H9 (cell line): ENCODE results near the gene FRYL. TPM values are rescaled to one million over a fixed set of nuclear protein-coding genes. Genes with fewer than 3 reads are reported as not detected.

ENCODE experiments used
- DNase-seq: peaks from one replicate; pipeline ENCODE4 v3.0.0-alpha.2; 2017
- H2AFZ ChIP-seq: one replicate; pipeline ENCODE4 v1.6.1; 2013; ENCODE audit warnings: mild to moderate bottlenecking, low read length, control low read depth, moderate library complexity
- H2AK5ac ChIP-seq: 2 replicates; pipeline ENCODE4 v1.6.1; 2013; ENCODE audit warnings: low read length, control low read depth, mixed read lengths; ENCODE audit not compliant: insufficient read length
- H2BK120ac ChIP-seq: one replicate; pipeline ENCODE4 v1.6.1; 2013; ENCODE audit warnings: low read depth, mild to moderate bottlenecking, low read length, control low read depth, inconsistent platforms; ENCODE audit not compliant: poor library complexity, severe bottlenecking
- H2BK12ac ChIP-seq: 2 replicates; pipeline ENCODE4 v1.6.1; 2013; ENCODE audit warnings: low read length, control low read depth, mixed read lengths, low read depth; ENCODE audit not compliant: insufficient read length
- H2BK15ac ChIP-seq: 2 replicates; pipeline ENCODE4 v1.6.1; 2013; ENCODE audit warnings: low read depth, low read length, control low read depth
- H2BK20ac ChIP-seq: one replicate; pipeline ENCODE4 v1.6.1; 2013; ENCODE audit warnings: low read depth, mild to moderate bottlenecking, low read length, control low read depth, inconsistent platforms; ENCODE audit not compliant: poor library complexity, severe bottlenecking
- H2BK5ac ChIP-seq: 2 replicates; pipeline ENCODE4 v1.6.1; 2013; ENCODE audit warnings: low read length, control low read depth, mixed read lengths; ENCODE audit not compliant: insufficient read length
- H3K14ac ChIP-seq: 2 replicates; pipeline ENCODE4 v1.6.1; 2013; ENCODE audit warnings: low read length, control low read depth; ENCODE audit not compliant: insufficient read depth
- H3K18ac ChIP-seq: 2 replicates; pipeline ENCODE4 v1.6.1; 2013; ENCODE audit warnings: low read depth, mild to moderate bottlenecking, mixed read lengths, low read length, control low read depth; ENCODE audit not compliant: insufficient read length
- H3K23ac ChIP-seq: 2 replicates; pipeline ENCODE4 v1.6.1; 2013; ENCODE audit warnings: low read length, control low read depth, mixed read lengths, low read depth; ENCODE audit not compliant: insufficient read length
- H3K23me2 ChIP-seq: 2 replicates; pipeline ENCODE4 v1.6.1; 2013; ENCODE audit warnings: low read depth, mild to moderate bottlenecking, mixed read lengths, low read length, control low read depth; ENCODE audit not compliant: insufficient read length, poor library complexity, severe bottlenecking
- H3K27ac ChIP-seq: 2 replicates; pipeline ENCODE4 v1.5.1; 2013; ENCODE audit warnings: low read length, control low read depth, mixed read lengths, low read depth; ENCODE audit not compliant: insufficient read length
- H3K27me3 ChIP-seq: 2 replicates; pipeline ENCODE4 v1.6.1; 2013; ENCODE audit warnings: low read length, control low read depth, inconsistent platforms; ENCODE audit not compliant: insufficient read depth
- H3K4ac ChIP-seq: 2 replicates; pipeline ENCODE4 v1.6.1; 2013; ENCODE audit warnings: low read depth, mild to moderate bottlenecking, control low read depth, inconsistent platforms, low read length, moderate library complexity
- H3K4me1 ChIP-seq: 2 replicates; pipeline ENCODE4 v1.6.1; 2013; ENCODE audit warnings: low read length, control low read depth, inconsistent platforms; ENCODE audit not compliant: insufficient read depth
- H3K4me2 ChIP-seq: 2 replicates; pipeline ENCODE4 v1.6.1; 2013; ENCODE audit warnings: low read length, control low read depth, mixed read lengths; ENCODE audit not compliant: insufficient read length, insufficient read depth
- H3K56ac ChIP-seq: 2 replicates; pipeline ENCODE4 v1.6.1; 2013; ENCODE audit warnings: low read depth, mild to moderate bottlenecking, mixed read lengths, low read length, control low read depth; ENCODE audit not compliant: insufficient read length
- H3K79me1 ChIP-seq: 2 replicates; pipeline ENCODE4 v1.6.1; 2013; ENCODE audit warnings: low read depth, mild to moderate bottlenecking, moderate library complexity, low read length, control low read depth, inconsistent platforms; ENCODE audit not compliant: insufficient read depth, poor library complexity, severe bottlenecking
- H3K79me2 ChIP-seq: 2 replicates; pipeline ENCODE4 v1.6.1; 2013; ENCODE audit warnings: low read length, control low read depth, inconsistent platforms; ENCODE audit not compliant: insufficient read depth
- H3K9ac ChIP-seq: 2 replicates; pipeline ENCODE4 v1.6.1; 2013; ENCODE audit warnings: low read length, control low read depth, mixed read lengths; ENCODE audit not compliant: insufficient read length; ENCODE audit errors: extremely low read depth
- H3K9me3 ChIP-seq: one replicate; pipeline ENCODE4 v1.6.1; 2013; ENCODE audit warnings: low read depth, low read length, inconsistent platforms; ENCODE audit not compliant: control insufficient read depth
- H3T11ph ChIP-seq: one replicate; pipeline ENCODE4 v1.6.1; 2013; ENCODE audit warnings: mild to moderate bottlenecking, low read length, control low read depth, inconsistent platforms
- H4K20me1 ChIP-seq: one replicate; pipeline ENCODE4 v1.6.1; 2013; ENCODE audit not compliant: control insufficient read depth, insufficient read length, insufficient read depth
- H4K5ac ChIP-seq: 2 replicates; pipeline ENCODE4 v1.6.1; 2013; ENCODE audit warnings: low read depth, mild to moderate bottlenecking, mixed read lengths, low read length, control low read depth; ENCODE audit not compliant: insufficient read length
- H4K8ac ChIP-seq: replicated peaks from 2 replicates; pipeline ENCODE4 v1.6.1; 2013; ENCODE audit warnings: low read length, control low read depth, mixed read lengths, low read depth; ENCODE audit not compliant: insufficient read length
- H4K91ac ChIP-seq: 2 replicates; pipeline ENCODE4 v1.6.1; 2013; ENCODE audit warnings: low read depth, mild to moderate bottlenecking, moderate library complexity, mixed read lengths, low read length, control low read depth; ENCODE audit not compliant: insufficient read length
- H3K27ac Mint-ChIP-seq, 3 experiments: 2 replicates in 2 of 3; 3 replicates in 1 of 3; pipeline ENCODE4 v1.8.0; 2020 to 2021; ENCODE audit warnings: mixed read lengths in 3 of 3, mild to moderate bottlenecking in 1 of 3, moderate library complexity in 1 of 3
- H3K27me3 Mint-ChIP-seq: 2 replicates; pipeline ENCODE4 v1.8.0; 2021; ENCODE audit warnings: low read depth, mild to moderate bottlenecking, moderate library complexity, mixed read lengths
- H3K36me3 Mint-ChIP-seq, 3 experiments: 2 replicates in 2 of 3; 3 replicates in 1 of 3; pipeline ENCODE4 v1.8.0; 2020 to 2021; ENCODE audit warnings: low read depth in 3 of 3, mixed read lengths in 3 of 3; ENCODE audit not compliant: insufficient read depth in 1 of 3
- H3K4me1 Mint-ChIP-seq, 2 experiments: 2 replicates each; pipeline ENCODE4 v1.8.0; 2020; ENCODE audit warnings: mixed read lengths in 2 of 2
- H3K4me3 Mint-ChIP-seq, 2 experiments: 2 replicates in 1 of 2; 3 replicates in 1 of 2; pipeline ENCODE4 v1.8.0; 2020 to 2021; ENCODE audit warnings: mild to moderate bottlenecking in 2 of 2, mixed read lengths in 2 of 2, moderate library complexity in 1 of 2
- H3K9me3 Mint-ChIP-seq, 2 experiments: 2 replicates in 1 of 2; 3 replicates in 1 of 2; pipeline ENCODE4 v1.8.0; 2020; ENCODE audit warnings: mild to moderate bottlenecking in 2 of 2, mixed read lengths in 2 of 2, moderate library complexity in 1 of 2
- CTCF ChIP-seq: fragments of 200-600 bp; sonication (generic); conservative IDR thresholded peaks from 3 replicates; pipeline ENCODE4 v1.8.0; 2021; ENCODE audit warnings: antibody characterized with exemption, mild to moderate bottlenecking
- WGBS: extraction: QIAGEN DNeasy Blood & Tissue Kit; methylation state at CpG from one replicate; pipeline ENCODE4 v1.1.7; 2013; ENCODE audit warnings: missing lambda C conversion rate, low lambda C conversion rate, mixed read lengths; ENCODE audit not compliant: insufficient read length; ENCODE audit errors: extremely low coverage; 5-methylcytosine and 5-hydroxymethylcytosine counted together
- total RNA-seq: library from RNA; stranded (reverse); gene quantifications from 2 replicates; pipeline ENCODE4 v1.2.1, GENCODE V29; 2021

The FRYL gene
- total RNA-seq, 1 experiment from 2014 or later = 31.5 TPM

- Histone ChIP-seq H3K27me3 (no peaks in the 10 kb centered on the region), H3T11ph (no peak overlapping the region), H3K14ac (no peak overlapping the region), H3K9me3 (no peaks in the 10 kb centered on the region), H3K79me2 (no peaks in the 10 kb centered on the region), H3K4ac (no peak overlapping the region), H2BK15ac (no peak overlapping the region), H3K4me1 (no peaks in the 10 kb centered on the region), H3K23me2 (no peaks in the 10 kb centered on the region), H2BK12ac (no peak overlapping the region), H2BK20ac (no peak overlapping the region), H2AK5ac (no peak overlapping the region), H2AFZ (no peak overlapping the region), H4K8ac (no peak overlapping the region), H2BK5ac (no peak overlapping the region), H3K23ac (no peak overlapping the region), H3K79me1 (no peaks in the 10 kb centered on the region), H4K5ac (no peak overlapping the region), H3K27ac (no peak overlapping the region), H3K9ac (no peak overlapping the region), H4K91ac (no peak overlapping the region), H3K56ac (no peak overlapping the region), H3K4me2 (no peak overlapping the region), H3K18ac (no peak overlapping the region), H2BK120ac (no peak overlapping the region), H4K20me1 (no peaks in the 10 kb centered on the region)
- H3K27ac Mint-ChIP-seq = peak overlapping the region in 1 of 3 experiments; percentile 9; a peak in 1 of 7 replicates
- TF ChIP-seq CTCF = no peak
- H3K9me3 Mint-ChIP-seq = no peaks in the 10 kb centered on the region
- H3K36me3 Mint-ChIP-seq = peaks cover 8 to 20% (median 17%) of the 10 kb centered on the region in 3 experiments; a peak in 6 of 7 replicates
- peaks cover 9 to 10% of the 10 kb centered on the region in 2 experiments for H3K4me1 Mint-ChIP-seq
- no CpG with 5 or more reads among the region's 2 CpGs for WGBS
- no peak overlapping the region for H3K4me3 Mint-ChIP-seq
- H3K27me3 Mint-ChIP-seq = no peaks in the 10 kb centered on the region
- DNase-seq = no peak
These were observed 189.2 kb downstream of the FRYL start for GRCh38 chr4:48590884-48591283.
